HG02973 (cell line): ENCODE measurements around the gene LENEP.

Experiments
- ATAC-seq: cut with Tn5 transposase; IDR thresholded peaks from one replicate; pipeline ENCODE4 v1.9.1; 2021; ENCODE audit warnings: moderate library complexity; ENCODE audit not compliant: unreplicated experiment

LENEP gene

GRCh38 chr1:155010211-155010918 lies 17.0 kb downstream of the LENEP start:
- ATAC-seq, result no peak

- no peak for ATAC-seq
These were observed 17.6 kb downstream of the LENEP start for GRCh38 chr1:155011004-155011416.

DNA sequence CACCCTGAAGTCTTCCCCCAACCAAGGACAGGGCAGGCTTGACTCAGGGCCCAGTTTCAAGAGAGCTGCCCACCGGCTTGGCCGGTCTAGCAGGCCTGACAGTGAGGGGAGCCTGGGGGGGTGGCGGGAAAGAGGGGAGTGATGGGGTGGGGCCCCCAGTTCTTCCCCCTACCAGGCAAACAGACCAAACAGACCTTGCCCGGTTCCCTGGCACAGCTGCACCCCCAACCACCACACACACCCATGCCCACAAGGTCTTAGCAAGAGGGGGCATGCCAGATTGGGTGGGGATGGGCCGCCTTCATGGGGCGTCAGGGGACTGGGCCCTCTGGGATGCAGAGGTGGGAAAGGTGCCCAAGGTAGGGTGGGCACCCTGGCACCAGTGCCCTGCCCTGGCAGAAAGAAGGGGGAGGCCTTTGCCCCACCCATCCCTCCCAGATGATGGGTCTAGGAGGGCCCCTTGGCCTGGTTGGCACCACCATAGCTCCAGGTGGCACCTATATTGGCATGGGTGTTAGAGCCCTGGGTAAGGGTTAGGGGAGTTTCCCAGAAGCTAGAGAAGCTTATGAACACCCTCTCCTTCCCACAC lies 18.1 kb downstream of the LENEP start:
- ATAC-seq, result no peak

GRCh38 chr1:155012026-155012546 lies 18.7 kb downstream of the LENEP start:
- ATAC-seq, result no peak

GRCh38 chr1:155012776-155013602 lies 19.6 kb downstream of the LENEP start:
- no peak for ATAC-seq

DNA sequence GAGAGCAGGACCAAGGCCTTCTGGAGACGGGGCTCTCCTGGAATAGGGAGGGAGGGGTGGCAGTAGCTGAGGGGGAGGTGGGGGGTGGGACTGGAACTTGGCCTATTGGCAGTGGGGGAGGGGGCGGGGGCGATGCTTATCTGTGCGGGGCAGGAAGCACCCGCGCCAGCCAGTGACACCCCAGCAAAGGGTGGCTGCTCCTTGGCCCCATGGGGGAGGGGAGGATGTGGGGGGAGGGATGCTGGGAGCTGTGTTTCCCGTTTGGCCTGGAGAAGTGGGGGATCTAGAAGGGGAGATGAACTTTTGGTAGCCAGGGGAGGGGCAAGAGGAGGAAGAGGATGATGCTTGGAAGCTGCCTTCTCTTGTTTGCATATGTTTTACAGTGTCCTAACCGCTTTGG lies 20.2 kb downstream of the LENEP start:
- no peak for ATAC-seq

DNA sequence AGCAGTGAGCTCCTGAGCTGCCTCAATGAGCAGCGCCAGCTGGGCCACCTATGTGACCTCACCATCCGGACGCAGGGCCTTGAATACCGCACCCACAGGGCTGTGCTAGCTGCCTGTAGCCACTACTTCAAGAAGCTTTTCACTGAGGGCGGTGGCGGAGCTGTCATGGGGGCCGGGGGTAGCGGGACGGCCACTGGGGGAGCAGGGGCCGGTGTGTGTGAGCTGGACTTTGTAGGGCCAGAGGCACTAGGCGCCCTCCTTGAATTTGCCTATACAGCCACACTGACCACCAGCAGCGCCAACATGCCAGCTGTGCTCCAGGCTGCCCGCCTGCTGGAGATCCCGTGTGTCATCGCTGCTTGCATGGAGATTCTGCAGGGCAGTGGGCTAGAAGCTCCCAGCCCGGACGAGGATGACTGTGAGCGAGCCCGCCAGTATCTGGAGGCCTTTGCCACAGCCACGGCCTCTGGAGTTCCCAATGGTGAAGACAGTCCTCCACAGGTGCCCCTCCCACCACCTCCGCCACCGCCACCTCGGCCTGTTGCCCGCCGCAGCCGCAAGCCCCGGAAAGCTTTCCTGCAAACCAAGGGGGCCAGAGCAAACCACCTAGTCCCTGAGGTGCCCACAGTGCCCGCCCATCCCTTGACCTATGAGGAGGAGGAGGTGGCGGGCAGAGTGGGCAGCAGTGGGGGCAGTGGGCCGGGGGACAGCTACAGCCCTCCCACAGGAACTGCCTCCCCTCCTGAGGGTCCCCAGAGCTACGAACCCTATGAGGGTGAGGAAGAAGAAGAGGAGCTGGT lies 21.5 kb downstream of the LENEP start:
- no peak for ATAC-seq

DNA sequence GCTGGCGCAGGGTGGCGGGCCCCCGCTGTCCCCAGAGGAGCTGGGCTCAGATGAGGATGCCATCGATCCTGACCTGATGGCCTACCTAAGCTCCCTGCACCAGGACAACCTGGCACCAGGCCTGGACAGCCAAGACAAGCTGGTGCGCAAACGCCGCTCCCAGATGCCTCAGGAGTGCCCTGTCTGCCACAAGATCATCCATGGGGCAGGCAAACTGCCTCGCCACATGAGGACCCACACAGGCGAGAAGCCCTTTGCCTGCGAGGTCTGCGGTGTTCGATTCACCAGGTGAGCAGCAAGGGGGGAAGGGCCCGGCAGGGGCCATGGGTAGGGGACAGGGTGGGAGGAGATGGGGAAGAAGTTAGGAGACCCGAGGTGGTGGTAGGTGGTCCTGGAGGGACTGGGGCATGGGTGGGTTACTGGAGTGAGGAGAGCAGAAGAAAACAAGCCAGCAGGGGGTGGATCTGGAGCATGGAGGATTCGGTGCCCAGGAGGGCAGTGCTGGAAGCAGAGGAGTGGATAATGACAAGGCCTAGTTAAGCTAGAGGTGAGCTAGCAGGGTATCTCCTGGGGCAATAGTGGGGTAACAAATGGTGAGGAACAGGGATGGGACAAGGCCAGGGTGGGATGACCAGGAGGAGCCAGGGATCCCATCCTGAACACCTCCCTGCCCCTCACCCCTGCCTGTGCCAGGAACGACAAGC lies 22.3 kb downstream of the LENEP start:
- no peak for ATAC-seq

- ATAC-seq, result no peak
These were observed 22.9 kb downstream of the LENEP start for GRCh38 chr1:155016231-155016831.

DNA sequence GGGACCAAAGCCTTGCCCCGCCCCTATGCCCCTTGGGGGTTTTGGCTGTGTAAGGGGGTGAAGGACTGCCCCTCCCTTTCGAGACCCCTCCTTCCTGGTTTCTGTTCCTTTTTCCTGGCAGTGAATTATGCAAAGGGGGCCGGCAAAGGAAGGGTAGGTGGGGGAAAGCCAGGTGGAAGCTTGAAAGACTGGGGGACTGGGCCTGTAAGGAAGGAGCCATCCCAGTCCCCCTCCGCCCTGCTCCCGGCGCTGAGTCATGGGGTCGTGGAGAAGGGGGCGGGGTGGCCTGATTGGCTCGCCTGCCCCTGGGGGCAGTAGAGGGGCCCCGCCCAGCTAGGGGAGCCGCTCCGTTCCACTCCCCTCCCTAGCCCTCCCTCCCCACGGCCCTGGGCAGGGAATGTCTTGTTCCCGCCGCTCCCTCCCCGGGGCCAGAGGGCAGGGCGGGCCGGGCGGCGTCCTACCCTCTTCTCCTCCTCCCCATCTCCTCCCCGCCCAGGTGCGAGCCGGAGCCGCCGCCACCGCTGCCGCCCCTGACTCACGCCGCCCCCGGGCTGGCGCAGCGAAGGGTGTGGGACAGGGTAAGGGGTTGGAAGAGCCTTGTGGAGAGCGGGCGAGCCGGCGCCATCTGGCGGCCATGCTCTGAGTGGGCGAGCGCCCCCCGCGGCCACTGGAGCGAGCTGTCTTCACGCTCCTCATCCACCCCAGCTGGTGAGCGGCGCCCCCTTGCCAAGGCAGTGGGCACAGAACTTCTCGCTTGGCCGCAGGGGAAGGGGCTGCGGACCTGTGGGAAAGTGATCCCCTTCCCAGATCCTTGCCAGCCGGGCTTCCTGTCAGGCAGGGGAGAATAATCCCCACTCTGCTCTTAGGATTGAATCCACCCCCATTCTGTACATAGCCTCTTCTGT lies 23.9 kb downstream of the LENEP start:
- ATAC-seq, result peak; percentile 58

DNA sequence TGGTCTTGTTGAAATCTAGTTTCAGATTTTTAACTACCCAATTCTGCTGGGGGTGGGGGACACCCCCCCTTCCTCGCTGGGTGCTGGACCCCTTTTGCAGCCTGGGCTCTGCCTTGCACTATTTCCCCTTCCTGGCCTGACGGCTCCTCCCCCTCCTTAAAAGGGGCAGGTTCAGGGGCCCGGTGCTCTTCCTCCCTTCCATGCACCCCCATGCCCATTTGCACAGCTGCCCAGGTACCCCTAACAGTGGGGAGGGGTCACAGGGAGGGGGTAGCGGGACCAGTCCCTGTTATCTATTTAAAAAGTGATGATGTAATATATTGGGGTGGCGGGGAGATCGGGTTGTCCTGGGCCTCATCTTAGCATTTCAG lies 24.5 kb downstream of the LENEP start:
- ATAC-seq, result peak; percentile 8

- no peak for ATAC-seq
These were observed 25.4 kb downstream of the LENEP start for GRCh38 chr1:155018617-155019348.

DNA sequence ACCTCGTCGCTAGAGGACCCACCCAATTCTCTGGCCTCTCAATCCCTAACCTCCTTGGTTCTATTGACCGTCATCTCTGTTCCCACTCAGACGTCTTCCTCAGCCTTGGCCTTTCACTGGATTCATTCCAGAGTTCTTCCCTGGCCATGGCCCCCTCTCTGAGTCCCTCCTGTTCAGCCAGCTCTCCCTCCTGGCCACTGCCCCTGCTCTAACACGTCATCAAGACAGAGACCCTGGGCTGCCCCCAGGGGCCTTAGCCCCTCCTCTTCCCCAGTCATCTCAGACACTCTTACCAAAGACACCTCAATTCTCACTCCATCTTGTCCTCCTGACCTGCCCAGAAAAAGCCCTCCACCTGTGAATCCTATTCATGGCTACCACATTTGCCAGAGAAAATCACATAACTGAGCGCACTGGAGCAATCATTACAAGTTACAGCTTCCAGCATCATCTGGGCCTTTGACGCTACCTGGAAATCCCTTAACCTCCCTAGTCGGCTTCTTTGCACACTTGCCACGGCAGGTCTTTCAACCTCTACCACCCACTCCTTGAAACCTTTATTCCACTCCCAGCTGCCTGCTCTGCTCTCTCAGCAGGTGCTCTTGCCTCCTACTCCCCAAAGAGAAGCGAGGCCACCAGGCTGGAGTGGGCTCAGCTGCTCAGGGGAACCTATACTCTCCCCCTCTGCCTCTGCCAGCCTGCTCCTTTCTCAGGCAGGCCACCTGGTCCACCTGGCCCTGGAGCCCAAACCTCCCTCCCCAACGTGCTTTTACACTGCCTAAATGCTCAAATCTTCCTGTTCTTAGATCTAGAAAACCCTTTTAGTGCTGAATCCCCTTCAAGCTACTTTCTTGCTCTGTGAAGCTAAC lies 26.2 kb downstream of the LENEP start:
- no peak for ATAC-seq

DNA sequence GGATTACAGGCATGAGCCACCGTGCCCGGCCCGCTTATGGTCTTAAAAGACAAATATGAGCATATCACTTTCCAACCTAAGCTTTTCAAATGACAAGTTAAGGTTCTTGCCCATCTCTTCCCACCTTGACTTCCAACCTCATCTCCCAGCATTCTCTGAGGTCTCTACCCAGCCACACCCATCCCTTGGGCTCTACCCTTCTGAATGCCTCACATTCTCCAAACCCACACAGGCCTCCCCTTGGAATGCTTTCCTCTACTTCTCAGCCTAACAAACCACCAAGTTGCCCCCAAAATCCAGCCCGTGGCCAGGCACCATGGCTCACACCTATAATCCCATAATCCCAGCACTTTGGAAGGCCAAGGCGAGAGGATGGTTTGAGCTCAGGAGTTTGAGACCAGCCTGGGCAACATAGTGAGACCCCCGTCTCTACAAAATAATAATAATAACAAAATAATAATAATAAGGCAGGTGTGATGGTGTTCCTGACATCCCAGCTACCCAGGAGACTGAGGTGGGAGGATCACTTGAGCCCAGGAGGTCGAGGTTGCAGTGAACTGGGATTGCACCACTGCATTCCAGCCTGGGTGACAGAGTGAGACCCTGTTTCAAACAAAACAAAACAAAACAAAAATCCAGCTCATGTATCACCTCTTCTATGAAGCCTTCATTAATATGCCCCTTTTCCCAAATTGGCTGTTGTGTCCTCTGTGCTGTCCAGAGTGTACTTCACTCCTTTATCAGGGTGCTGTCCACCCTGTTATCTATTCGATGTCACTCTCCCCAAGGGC lies 28.9 kb downstream of the LENEP start:
- ATAC-seq, result no peak

DNA sequence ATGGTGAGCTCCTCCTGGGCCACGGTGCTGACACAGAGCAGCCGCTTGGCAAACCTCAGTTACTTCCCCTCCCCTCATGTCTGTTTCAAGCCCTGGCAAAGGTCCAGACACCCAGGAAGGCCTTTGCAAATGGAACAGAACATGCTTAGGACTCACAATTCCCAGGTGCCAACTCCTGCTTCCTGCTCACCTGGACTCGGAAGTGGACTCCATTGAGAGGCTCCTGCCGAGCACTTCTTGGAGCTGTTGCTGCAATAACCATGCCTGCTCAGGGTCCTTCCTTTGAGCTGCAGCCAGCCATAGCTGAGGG lies 29.5 kb downstream of the LENEP start:
- ATAC-seq, result no peak

GRCh38 chr1:155023627-155024026 lies 30.2 kb downstream of the LENEP start:
- no peak for ATAC-seq

DNA sequence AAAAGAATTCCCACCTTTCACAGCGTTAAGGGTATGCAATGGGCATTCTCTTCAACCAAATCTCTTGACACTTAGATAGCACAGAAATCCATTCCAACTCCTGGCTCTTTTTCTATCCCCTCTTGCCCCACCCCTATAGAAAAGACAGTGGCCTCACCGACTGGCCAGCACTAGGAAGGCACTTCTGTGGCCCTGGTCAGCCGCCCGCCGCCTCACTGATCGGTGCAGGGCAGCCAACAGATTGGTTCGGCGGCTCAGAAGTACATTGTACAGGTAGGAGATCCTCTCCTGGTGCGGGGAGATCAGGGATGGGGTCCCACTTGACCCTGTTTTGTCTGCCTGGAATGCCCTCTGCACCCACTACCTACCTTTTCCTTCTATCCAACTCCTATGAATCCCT lies 30.9 kb downstream of the LENEP start:
- no peak for ATAC-seq
